GM23248 (cell line): ENCODE measurements around the gene RBM19. TPM values are rescaled to one million over a fixed set of nuclear protein-coding genes. Genes with fewer than 3 reads are reported as not detected.

Experiments
- DNase-seq: peaks from one replicate; pipeline ENCODE4 v3.0.0-alpha.2; 2015
- H2AFZ ChIP-seq: fragments of 200-600 bp; sonication (generic); 2 replicates; pipeline ENCODE4 v1.6.1; 2016; ENCODE audit warnings: antibody characterized with exemption
- H3F3A ChIP-seq: fragments of 200-600 bp; sonication (generic); 2 replicates; pipeline ENCODE4 v1.6.1; 2016; ENCODE audit warnings: mild to moderate bottlenecking, antibody characterized with exemption, mixed run types; ENCODE audit not compliant: insufficient read depth
- H3K27ac ChIP-seq: fragments of 200-600 bp; sonication (generic); 2 replicates; pipeline ENCODE4 v1.5.1; 2016; ENCODE audit warnings: mild to moderate bottlenecking
- H3K27me3 ChIP-seq: fragments of 200-600 bp; sonication (generic); replicated peaks from 2 replicates; pipeline ENCODE4 v1.6.1; 2016; ENCODE audit warnings: mild to moderate bottlenecking; ENCODE audit not compliant: insufficient read depth
- H3K36me3 ChIP-seq: fragments of 200-600 bp; sonication (generic); 2 replicates; pipeline ENCODE4 v1.6.1; 2016; ENCODE audit warnings: low read depth, mild to moderate bottlenecking
- H3K4me1 ChIP-seq: fragments of 200-600 bp; sonication (generic); 2 replicates; pipeline ENCODE4 v1.6.1; 2016; ENCODE audit warnings: mild to moderate bottlenecking; ENCODE audit not compliant: insufficient read depth
- H3K4me2 ChIP-seq: fragments of 200-600 bp; sonication (generic); one replicate; pipeline ENCODE4 v1.6.1; 2016; ENCODE audit warnings: mild to moderate bottlenecking; ENCODE audit not compliant: unreplicated experiment
- H3K4me3 ChIP-seq: fragments of 200-600 bp; sonication (generic); 2 replicates; pipeline ENCODE4 v1.5.1; 2016; ENCODE audit warnings: mild to moderate bottlenecking
- H3K79me2 ChIP-seq: fragments of 200-600 bp; sonication (generic); 2 replicates; pipeline ENCODE4 v1.6.1; 2016; ENCODE audit warnings: mild to moderate bottlenecking; ENCODE audit not compliant: insufficient read depth
- H3K9ac ChIP-seq: fragments of 200-600 bp; sonication (generic); 2 replicates; pipeline ENCODE4 v1.6.1; 2016; ENCODE audit warnings: mild to moderate bottlenecking
- H3K9me2 ChIP-seq: fragments of 200-600 bp; sonication (generic); 2 replicates; pipeline ENCODE4 v1.6.1; 2016; ENCODE audit warnings: mixed run types, mild to moderate bottlenecking, moderate library complexity; ENCODE audit not compliant: insufficient read depth
- H3K9me3 ChIP-seq: fragments of 200-600 bp; sonication (generic); one replicate; pipeline ENCODE4 v1.6.1; 2017; ENCODE audit warnings: low read depth
- H4K20me1 ChIP-seq: fragments of 200-600 bp; sonication (generic); 2 replicates; pipeline ENCODE4 v1.6.0; 2016; ENCODE audit not compliant: insufficient read depth
- EZH2 ChIP-seq: fragments of 200-600 bp; sonication (generic); IDR thresholded peaks from 2 replicates; pipeline ENCODE4 v1.6.1; 2018; ENCODE audit warnings: antibody characterized with exemption, mild to moderate bottlenecking; ENCODE audit not compliant: insufficient read depth, poor library complexity, severe bottlenecking
- EZH2phosphoT487 ChIP-seq: fragments of 200-600 bp; sonication (generic); IDR thresholded peaks from 2 replicates; pipeline ENCODE4 v1.6.1; 2018; ENCODE audit warnings: antibody characterized with exemption, moderate library complexity, mild to moderate bottlenecking, low read depth; ENCODE audit not compliant: insufficient read depth
- WGBS, 2 experiments: methylation state at CpG; one replicate each; pipeline ENCODE4 v1.1.6; 2015 to 2017; ENCODE audit warnings: low lambda C conversion rate in 2 of 2, low coverage in 1 of 2; ENCODE audit errors: missing lambda C conversion rate in 2 of 2; 5-methylcytosine and 5-hydroxymethylcytosine counted together
- in situ Hi-C: fragments of 300-500 bp; cut with MboI; formaldehyde crosslinking; loops from 2 replicates; pipeline ENCODE4 v1.15.0; 2020
- polyA plus RNA-seq: library from polyadenylated mRNA; unstranded; fragments of >200 nt; fragmentation: Nextera tagmentation; extraction: Ambion mirVana; gene quantifications from 2 replicates; pipeline ENCODE4 v1.2.1, GENCODE V29; 2016
- total RNA-seq: library from RNA; depleted of rRNA; stranded (reverse); fragments of >200 nt; shearing (Covaris generic); gene quantifications from 2 replicates; pipeline ENCODE4 v1.2.3, GENCODE V29; 2014

Gene RBM19
- total and polyA plus RNA-seq, 2 experiments from 2014 or later = 14.8 to 17.1 TPM

DNA sequence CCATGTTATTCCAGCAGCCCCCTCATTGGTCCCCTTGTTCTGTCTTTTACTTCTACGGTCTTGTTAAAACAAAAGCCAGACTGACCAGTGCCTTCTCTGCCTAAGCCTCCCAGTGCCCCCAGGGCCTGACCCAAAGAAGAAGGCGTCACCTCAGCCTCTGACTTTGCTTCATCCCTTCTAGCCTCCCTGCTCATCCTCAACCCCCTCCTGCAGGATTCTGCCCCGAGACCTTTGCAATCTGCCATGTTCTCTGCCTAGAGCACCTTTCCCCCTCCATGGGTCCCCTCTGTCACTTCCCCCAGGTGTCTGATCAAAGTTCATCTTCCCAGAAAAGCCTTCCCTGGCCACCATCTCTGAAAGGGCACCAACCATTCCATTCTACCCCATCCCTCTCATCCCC is 7.9 kb upstream of the RBM19 start:
- H3K79me2 ChIP-seq = no peaks in the 10 kb centered on the region
- no peak overlapping the region for H3K4me2 ChIP-seq
- no peak overlapping the region for H3K9ac ChIP-seq
- in situ Hi-C loops = loop anchor here (10.0 kb wide), 1 partner anchor 531 kb away; no protein-coding TSS in a partner anchor
- H3K27me3 ChIP-seq = peaks cover 41% of the 10 kb centered on the region
- H2AFZ ChIP-seq = no peak overlapping the region
- no peak for TF ChIP-seq EZH2phosphoT487
- H3F3A ChIP-seq = no peaks in the 10 kb centered on the region
- H3K27ac ChIP-seq = no peak overlapping the region
- no peaks in the 10 kb centered on the region for H3K4me1 ChIP-seq
- WGBS, 2 experiments = 40 to 42% methylated on average over 3 of the region's 3 CpGs
- no peaks in the 10 kb centered on the region for H3K36me3 ChIP-seq
- no peaks in the 10 kb centered on the region for H4K20me1 ChIP-seq
- H3K4me3 ChIP-seq = no peak overlapping the region
- H3K9me2 ChIP-seq = no peaks in the 10 kb centered on the region
- H3K9me3 ChIP-seq = no peaks in the 10 kb centered on the region
- DNase-seq = no peak

DNA sequence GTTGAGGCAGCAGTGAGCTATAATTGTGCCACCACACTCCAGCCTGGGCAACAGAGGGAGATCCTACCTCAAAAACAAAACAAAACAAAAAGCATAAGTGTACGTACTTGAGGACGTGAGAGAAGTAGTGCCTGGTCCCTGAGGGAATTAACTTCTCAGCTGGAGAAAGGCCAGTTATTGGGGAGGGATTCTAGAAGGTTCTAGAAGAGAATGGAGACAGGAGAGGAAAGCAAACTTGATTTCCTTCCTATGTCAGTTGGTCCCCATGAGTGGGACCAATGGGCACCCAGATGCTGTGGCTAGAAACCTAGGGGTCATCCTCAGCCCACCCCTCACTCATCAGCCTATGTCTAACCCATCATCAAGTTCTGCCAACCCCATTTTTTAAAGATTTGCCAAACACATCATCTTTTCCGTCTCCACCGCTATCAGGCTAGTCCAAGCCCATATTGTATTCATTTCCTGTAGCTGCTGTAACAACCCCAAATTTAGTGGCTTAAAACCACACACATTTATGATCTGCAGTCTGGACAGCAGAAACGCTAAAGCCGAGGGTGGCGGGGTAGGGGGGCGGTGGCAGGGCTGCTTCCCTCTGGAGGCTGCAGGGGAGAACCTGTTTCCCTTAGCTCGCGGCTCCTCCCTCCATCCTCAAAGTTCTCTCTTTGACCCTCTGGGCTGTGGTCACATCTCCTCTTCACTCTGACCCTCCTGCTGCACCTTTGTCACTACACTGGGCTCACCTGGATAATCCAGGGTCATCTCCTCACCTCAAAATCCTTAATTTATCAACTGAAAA is 7.2 kb upstream of the RBM19 start:
- no peak for DNase-seq
- Histone ChIP-seq H3K79me2 (no peaks in the 10 kb centered on the region), H3F3A (no peaks in the 10 kb centered on the region), H3K4me3 (no peak overlapping the region), H3K4me2 (no peak overlapping the region), H2AFZ (no peak overlapping the region), H3K36me3 (no peaks in the 10 kb centered on the region), H3K9me2 (no peaks in the 10 kb centered on the region), H3K27ac (no peak overlapping the region), H3K4me1 (no peaks in the 10 kb centered on the region), H3K9ac (no peak overlapping the region), H4K20me1 (no peaks in the 10 kb centered on the region), H3K27me3 (peaks cover 41% of the 10 kb centered on the region), H3K9me3 (no peaks in the 10 kb centered on the region)
- in situ Hi-C loops = loop anchor here (10.0 kb wide), 1 partner anchor 531 kb away; no protein-coding TSS in a partner anchor
- no peak for TF ChIP-seq EZH2phosphoT487
- TF ChIP-seq EZH2 = no peak
- WGBS, 2 experiments = 25 to 31% methylated on average over 9 to 10 of the region's 10 CpGs

- Histone ChIP-seq H3K4me3 (no peak overlapping the region), H3F3A (no peaks in the 10 kb centered on the region), H3K27ac (no peak overlapping the region), H3K9me2 (no peaks in the 10 kb centered on the region), H3K9ac (no peak overlapping the region), H3K4me2 (no peak overlapping the region), H4K20me1 (no peaks in the 10 kb centered on the region), H3K79me2 (no peaks in the 10 kb centered on the region), H3K4me1 (no peaks in the 10 kb centered on the region), H3K27me3 (peaks cover 27% of the 10 kb centered on the region), H2AFZ (no peak overlapping the region), H3K36me3 (no peaks in the 10 kb centered on the region), H3K9me3 (no peaks in the 10 kb centered on the region)
- no peak for DNase-seq
- no peak for TF ChIP-seq EZH2phosphoT487
- no peak for TF ChIP-seq EZH2
- WGBS, 2 experiments = 68 to 69% methylated on average over 4 of the region's 4 CpGs
- in situ Hi-C loops = loop anchor here (10.0 kb wide), 1 partner anchor 533 kb away; no protein-coding TSS in a partner anchor
Observed at GRCh38 chr12:113971392-113971791, 5.3 kb upstream of the RBM19 start.

DNA sequence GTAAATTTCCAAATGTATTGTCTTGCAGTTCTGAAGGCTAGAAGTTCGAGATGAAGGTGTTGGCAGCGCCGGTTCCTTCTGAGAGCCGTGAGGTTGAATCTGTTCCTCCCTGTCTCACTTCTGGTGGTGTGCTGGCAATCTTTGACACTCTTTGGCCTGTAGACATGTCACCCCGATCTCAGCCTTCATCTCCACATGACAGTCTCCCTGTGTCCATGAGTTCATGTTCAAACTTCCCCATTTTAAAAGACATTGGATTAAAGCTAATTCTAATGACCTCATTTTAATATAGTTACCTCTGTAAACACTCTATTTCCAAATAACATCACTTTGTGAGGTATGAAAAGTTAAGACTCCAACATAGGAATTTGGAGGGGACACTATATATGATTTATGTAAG is 4.1 kb upstream of the RBM19 start:
- Histone ChIP-seq H2AFZ (no peak overlapping the region), H3K4me1 (no peaks in the 10 kb centered on the region), H3K4me2 (no peak overlapping the region), H3K9me2 (no peaks in the 10 kb centered on the region), H3K36me3 (no peaks in the 10 kb centered on the region), H3K27ac (no peak overlapping the region), H3K4me3 (no peak overlapping the region), H3F3A (no peaks in the 10 kb centered on the region), H3K79me2 (peaks cover 9% of the 10 kb centered on the region), H3K27me3 (peaks cover 22% of the 10 kb centered on the region), H4K20me1 (no peaks in the 10 kb centered on the region), H3K9ac (no peak overlapping the region), H3K9me3 (no peaks in the 10 kb centered on the region)
- TF ChIP-seq EZH2 = no peak
- no peak for TF ChIP-seq EZH2phosphoT487
- in situ Hi-C loops = loop anchor here (10.0 kb wide), 1 partner anchor 535 kb away; no protein-coding TSS in a partner anchor
- 39 to 56% methylated on average over 5 of the region's 5 CpGs for WGBS, 2 experiments
- DNase-seq = no peak
